ENCODE measurements around the gene GULP1. TPM values are rescaled to one million over a fixed set of nuclear protein-coding genes. Genes with fewer than 3 reads are reported as not detected.
A peak's percentile ranks its signal among the peaks of the same experiment; 100 is the strongest.

GULP1 gene
- total RNA-seq, 1 donor from 2014 or later = 39.4 TPM

- peaks cover 23% of the 10 kb centered on the region for H3K4me1 ChIP-seq (ENCODE audit: insufficient read depth, low read length)
- peaks cover 13% of the 10 kb centered on the region for H3K4me1 Mint-ChIP-seq (ENCODE audit: low read depth, unreplicated experiment)
- H3K4me3 Mint-ChIP-seq (ENCODE audit: unreplicated experiment) = peak overlapping the region; percentile 99
- H3K9me3 Mint-ChIP-seq (ENCODE audit: unreplicated experiment) = no peaks in the 10 kb centered on the region
- FAIRE-seq (peak; percentile 20), DNase-seq (ENCODE audit: low read depth) (peak; percentile 86)
- H3K9me3 ChIP-seq (ENCODE audit: insufficient read depth, low read depth, low read length) = no peaks in the 10 kb centered on the region
- peaks cover 43% of the 10 kb centered on the region for H3K79me2 ChIP-seq (ENCODE audit: insufficient read depth, low read length)
- no peaks in the 10 kb centered on the region for H3K27me3 Mint-ChIP-seq (ENCODE audit: low read depth, unreplicated experiment)
- TF ChIP-seq CTCF (IDR thresholded peaks at IDR 0.05; ENCODE audit: insufficient read depth, low read depth, low read length) (no peak), EZH2 (IDR thresholded peaks at IDR 0.05; ENCODE audit: insufficient read depth, low read length) (no peak)
- no peaks in the 10 kb centered on the region for H3K36me3 ChIP-seq (ENCODE audit: insufficient read depth, low read length)
- no peaks in the 10 kb centered on the region for H3K27me3 ChIP-seq (ENCODE audit: insufficient read depth, low read length)
- no peaks in the 10 kb centered on the region for H4K20me1 ChIP-seq (ENCODE audit: insufficient read depth, low read length)
- peak overlapping the region; percentile 80 for H3K27ac ChIP-seq (ENCODE audit: low read depth, low read length)
- H3K36me3 Mint-ChIP-seq (ENCODE audit: low read depth, unreplicated experiment) = no peaks in the 10 kb centered on the region
- peak overlapping the region; percentile 84 for H3K4me3 ChIP-seq (ENCODE audit: insufficient read depth, low read depth, low read length)
- H3K9ac ChIP-seq (ENCODE audit: low read length) = peak overlapping the region; percentile 89
- peak overlapping the region; percentile 83 for H2AFZ ChIP-seq (ENCODE audit: low read depth, low read length)
- H3K27ac Mint-ChIP-seq (ENCODE audit: unreplicated experiment) = peak overlapping the region; percentile 91
- H3K4me2 ChIP-seq (ENCODE audit: low read length) = peak overlapping the region; percentile 91
These were observed 920 bp downstream of the GULP1 start for GRCh38 chr2:188292348-188293239.

GRCh38 chr2:188293601-188294351 lies 2.1 kb downstream of the GULP1 start:
- H3K27ac Mint-ChIP-seq (ENCODE audit: unreplicated experiment) = peak overlapping the region; percentile 91
- peak overlapping the region; percentile 99 for H3K4me3 Mint-ChIP-seq (ENCODE audit: unreplicated experiment)

More at GRCh38 chr2:188293601-188294351, 2.1 kb downstream of the GULP1 start:
- no peaks in the 10 kb centered on the region for H3K9me3 ChIP-seq (ENCODE audit: insufficient read depth, low read depth, low read length)
- no peaks in the 10 kb centered on the region for H4K20me1 ChIP-seq (ENCODE audit: insufficient read depth, low read length)
- peak overlapping the region; percentile 80 for H3K27ac ChIP-seq (ENCODE audit: low read depth, low read length)
- H2AFZ ChIP-seq (ENCODE audit: low read depth, low read length) = peak overlapping the region; percentile 29
- Mint-ChIP-seq H3K4me1 (ENCODE audit: low read depth, unreplicated experiment) (peaks cover 13% of the 10 kb centered on the region), H3K9me3 (ENCODE audit: unreplicated experiment) (no peaks in the 10 kb centered on the region), H3K27me3 (ENCODE audit: low read depth, unreplicated experiment) (no peaks in the 10 kb centered on the region), H3K36me3 (ENCODE audit: low read depth, unreplicated experiment) (no peaks in the 10 kb centered on the region)
- H3K4me3 ChIP-seq (ENCODE audit: insufficient read depth, low read depth, low read length) = peak overlapping the region; percentile 84
- DNase-seq (ENCODE audit: low read depth) (peak; percentile 84), FAIRE-seq (peak; percentile 9)
- peaks cover 46% of the 10 kb centered on the region for H3K79me2 ChIP-seq (ENCODE audit: insufficient read depth, low read length)
- H3K4me2 ChIP-seq (ENCODE audit: low read length) = peak overlapping the region; percentile 91
- no peak for TF ChIP-seq CTCF (IDR thresholded peaks at IDR 0.05; ENCODE audit: insufficient read depth, low read depth, low read length)
- no peak for TF ChIP-seq EZH2 (IDR thresholded peaks at IDR 0.05; ENCODE audit: insufficient read depth, low read length)
- H3K9ac ChIP-seq (ENCODE audit: low read length) = peak overlapping the region; percentile 89
- H3K4me1 ChIP-seq (ENCODE audit: insufficient read depth, low read length) = peaks cover 23% of the 10 kb centered on the region
- no peaks in the 10 kb centered on the region for H3K27me3 ChIP-seq (ENCODE audit: insufficient read depth, low read length)
- H3K36me3 ChIP-seq (ENCODE audit: insufficient read depth, low read length) = no peaks in the 10 kb centered on the region

Measured in astrocyte (in vitro differentiated cells and primary cell).